Smooth muscle cell of the brain vasculature (primary cell): ENCODE results near the gene STX8.

Source experiments
- DNase-seq: peaks from one replicate; pipeline ENCODE4 v3.0.0-alpha.2; 2012; ENCODE audit warnings: low read depth, low spot score

STX8 gene

DNA sequence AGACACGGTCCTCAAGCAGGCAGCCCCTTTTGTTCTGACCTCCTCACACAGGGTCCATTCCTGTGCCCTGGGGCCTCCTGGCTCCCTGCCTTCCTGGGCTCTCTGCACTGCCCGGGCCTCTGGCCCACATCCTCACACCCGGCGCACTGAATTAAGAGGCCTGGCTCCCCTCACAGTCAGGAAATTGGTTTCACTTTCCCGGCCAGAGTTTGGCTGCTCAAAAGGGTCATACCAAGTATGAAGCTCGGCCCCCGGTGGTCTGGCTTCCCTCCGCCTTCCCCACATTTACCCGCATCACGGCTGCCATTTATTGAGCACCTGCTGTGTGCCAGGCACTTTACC is 334.3 kb downstream of the STX8 start:
- DNase-seq: no peak

GRCh38 chr17:9240659-9241370 is 334.8 kb downstream of the STX8 start:
- DNase-seq: no peak

DNA sequence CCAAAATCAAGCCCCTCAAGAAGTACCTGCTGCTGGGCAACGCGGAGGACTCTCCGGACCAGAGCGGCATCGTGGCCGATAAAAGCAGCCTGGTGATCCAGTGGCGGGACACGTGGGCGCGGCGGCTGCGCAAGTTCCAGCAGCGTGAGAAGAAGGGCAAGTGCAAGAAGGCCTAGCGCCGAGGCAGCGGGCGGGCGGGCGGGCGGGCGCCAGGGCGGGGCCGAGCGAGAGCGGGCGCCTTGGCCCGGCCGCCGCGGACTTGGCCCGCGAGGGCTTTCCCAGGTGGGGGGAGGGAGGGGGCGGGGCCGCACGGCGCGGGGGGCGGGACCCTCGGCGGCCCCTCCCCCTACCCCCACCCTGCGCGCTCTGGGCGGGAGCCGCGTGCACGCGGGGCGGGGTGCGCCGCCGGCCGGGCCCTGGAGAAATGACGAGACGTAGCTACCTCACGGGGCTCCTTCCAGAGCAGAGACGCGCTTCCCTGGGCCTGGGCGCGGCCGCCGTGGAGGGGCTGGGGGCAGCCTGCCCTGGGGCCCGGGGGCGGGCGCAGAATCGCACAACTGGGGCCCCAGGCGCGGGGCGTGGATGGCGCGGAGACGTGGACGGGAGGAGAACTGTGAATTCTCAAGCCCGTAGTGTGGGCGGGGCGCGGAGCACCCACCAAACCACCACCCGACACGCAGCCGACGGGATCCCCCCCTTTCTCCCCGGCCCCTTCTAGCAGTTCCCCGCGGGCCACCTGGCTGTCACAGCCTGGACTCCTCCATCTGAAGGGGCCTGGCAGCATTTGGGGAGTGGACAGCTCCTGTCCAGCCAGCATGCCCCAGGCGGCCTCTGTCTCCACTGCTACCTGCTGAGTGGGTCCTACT is 335.6 kb downstream of the STX8 start:
- no peak for DNase-seq

DNA sequence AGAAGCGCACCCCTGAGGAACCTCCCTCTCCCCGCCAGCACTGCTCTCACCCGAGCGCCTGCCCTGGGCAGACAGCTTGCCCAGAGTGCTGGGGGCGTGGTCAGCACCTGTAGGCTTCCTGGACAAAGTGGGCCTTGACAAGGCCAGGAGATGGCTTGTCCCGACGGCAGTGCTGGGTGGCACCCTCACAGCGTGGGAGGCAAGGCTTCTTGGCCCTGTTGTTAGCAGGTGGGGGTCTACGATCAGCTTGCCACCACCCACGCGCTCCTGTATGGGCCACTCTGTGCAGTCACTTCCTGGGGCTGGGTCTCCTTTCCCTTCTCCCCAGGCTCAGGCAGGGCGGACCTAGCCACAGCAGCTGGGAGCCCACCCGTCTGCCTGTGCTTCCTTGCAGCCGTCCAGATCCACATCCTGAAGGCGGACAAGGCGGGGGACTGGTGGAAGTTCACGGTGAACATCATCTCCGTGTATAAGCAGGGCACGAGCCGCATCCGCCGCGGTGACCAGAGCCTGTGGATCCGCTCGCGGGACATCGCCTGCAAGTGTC is 336.3 kb downstream of the STX8 start:
- no peak for DNase-seq

DNA sequence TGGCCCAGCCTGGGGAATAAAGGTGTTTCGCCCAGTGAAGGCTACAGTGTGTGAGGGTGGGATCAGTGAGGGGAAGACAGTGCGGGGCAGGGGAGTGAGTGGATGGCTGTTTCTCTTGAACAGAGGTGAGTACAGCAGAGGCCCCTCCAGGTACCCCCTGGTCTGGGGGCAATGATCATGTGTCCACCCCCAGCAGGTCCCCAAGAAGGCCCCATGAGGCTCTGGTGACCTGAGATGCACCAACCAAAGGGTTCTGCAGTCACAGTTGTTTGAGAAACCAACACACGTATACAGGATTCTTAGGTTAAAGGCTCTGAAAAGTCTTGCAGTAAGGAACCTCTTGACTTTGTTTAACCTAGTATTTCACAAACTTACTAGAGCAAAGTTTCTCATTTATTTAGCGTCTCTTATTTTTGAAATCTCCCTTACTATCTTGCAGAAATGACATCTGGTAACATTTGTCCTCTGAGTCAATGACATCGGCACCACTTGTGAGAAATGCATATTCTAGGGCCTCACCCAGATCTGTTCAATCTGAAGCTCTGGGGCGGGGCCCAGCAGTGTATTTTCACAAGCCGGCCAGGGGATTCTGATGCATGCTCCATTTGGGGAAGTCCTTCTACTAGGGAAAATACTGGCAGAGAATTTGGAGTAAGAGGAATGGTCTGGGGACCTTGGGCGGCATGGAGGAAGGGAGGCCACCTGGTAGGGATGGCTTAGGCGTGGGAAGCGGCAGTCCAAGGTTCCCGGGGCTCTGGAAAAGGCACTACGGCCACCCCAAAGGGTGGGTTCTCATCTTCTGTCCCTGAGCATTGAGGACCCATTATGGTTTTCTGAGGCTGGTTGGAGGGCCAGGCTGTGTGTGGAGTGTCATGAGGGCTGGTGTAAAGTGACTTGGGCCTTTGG is 337.0 kb downstream of the STX8 start:
- DNase-seq: no peak

- DNase-seq: no peak
Measured at GRCh38 chr17:9237661-9238301, 337.8 kb downstream of the STX8 start.

- DNase-seq: no peak
Measured at GRCh38 chr17:9237053-9237410, 338.6 kb downstream of the STX8 start.

- DNase-seq: no peak
Measured at GRCh38 chr17:9236286-9237052, 339.2 kb downstream of the STX8 start.

DNA sequence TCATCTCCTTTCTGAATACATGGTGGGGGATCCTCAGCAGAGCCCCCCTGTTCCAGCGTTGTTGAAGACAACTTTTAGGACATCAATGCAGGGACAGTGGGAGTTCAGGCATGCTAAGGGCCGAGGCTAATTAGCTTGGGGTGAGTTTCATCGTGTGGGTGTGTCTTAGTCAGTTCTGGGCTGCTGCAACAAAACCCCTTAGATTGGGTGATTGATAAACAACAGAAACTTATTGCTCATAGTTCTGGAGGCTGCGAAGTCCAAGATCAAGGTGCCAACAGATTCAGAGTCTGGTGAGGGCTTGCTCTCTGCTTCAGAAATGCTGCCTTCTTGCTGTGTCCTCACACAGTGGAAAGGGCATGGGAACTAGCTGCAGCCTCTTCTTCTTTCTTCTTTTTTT is 340.3 kb downstream of the STX8 start:
- no peak for DNase-seq

- no peak for DNase-seq
Measured at GRCh38 chr17:9234389-9234945, 341.2 kb downstream of the STX8 start.

DNA sequence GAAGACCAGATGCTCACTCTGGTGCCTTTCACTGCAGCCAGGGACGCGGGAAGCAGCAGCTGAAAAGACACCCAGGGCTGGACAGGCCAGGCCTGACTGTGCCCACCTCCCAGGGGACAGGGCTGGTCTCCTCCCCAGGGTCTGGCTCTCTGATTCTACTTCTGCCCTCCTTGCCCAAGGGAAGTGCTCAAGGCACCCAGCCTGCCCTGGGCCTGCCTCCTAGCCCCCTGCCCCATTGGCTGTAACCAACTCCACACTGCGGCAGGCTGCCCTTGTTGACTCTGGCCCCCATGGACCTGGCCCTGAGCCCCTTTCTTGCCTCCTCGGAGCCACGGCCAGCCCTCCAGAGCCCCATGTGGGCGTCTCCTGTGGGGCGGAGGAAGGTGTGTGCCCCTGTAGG is 341.9 kb downstream of the STX8 start:
- no peak for DNase-seq

GRCh38 chr17:9233271-9233599 is 342.4 kb downstream of the STX8 start:
- DNase-seq: no peak

GRCh38 chr17:9232591-9233270 is 342.9 kb downstream of the STX8 start:
- no peak for DNase-seq

DNA sequence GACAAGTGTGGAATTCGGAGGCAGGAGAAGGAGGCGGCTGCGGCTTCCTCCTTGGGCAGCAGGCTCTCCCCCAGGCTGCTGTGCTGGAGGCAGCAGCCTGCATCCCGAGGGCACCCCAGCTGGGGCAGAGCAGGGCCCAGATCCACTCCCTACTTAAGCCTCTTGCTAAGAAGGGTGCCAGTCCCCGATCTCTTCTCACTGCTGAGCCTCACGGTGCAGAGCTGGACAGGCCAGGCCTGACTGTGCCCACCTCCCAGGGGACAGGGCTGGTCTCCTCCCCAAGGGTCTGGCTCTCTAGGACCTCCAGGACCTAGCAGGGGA is 343.5 kb downstream of the STX8 start:
- DNase-seq: no peak

GRCh38 chr17:9231449-9232154 is 344.0 kb downstream of the STX8 start:
- no peak for DNase-seq

DNA sequence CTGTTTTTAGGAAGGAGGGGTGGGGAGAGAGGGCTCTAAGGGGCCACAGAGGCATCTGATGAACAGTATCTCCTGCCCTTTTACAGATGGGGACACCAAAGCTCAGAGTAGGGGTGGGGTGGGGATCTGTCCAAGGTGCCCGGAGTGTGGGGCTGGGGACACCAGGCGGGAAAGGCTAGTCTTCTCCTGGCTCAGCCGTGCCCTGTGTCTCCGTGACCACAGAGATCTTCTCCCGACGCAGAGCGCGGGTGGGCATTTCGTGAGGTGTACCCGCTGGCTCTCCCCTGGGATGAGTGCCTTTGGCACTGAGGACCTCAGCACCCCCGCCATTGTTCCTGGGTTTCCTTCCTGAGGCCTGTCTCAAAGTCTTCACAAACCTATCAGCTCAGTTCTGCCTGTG is 344.8 kb downstream of the STX8 start:
- no peak for DNase-seq

DNA sequence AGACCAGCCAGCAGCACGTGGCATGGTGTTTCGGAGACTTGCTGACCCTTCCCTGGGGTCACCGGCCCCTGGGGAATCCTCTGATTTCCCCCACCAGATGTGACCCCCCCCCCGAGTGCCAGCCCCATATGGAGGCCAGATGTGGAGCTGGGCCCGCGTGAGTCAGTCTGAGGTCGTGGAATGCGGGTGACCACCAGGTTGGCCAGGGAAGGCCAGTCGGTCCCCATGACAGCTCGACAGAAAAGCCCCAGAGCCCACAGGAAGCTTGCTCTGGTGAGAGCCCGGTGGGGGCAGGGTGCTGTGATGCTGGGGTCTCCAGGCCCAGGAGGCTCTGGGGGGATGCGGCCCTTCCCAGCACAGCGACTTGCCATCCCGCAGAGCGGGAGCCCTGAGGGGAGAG is 345.3 kb downstream of the STX8 start:
- DNase-seq: no peak

GRCh38 chr17:9229826-9230201 is 345.8 kb downstream of the STX8 start:
- DNase-seq: no peak

- no peak for DNase-seq
Measured at GRCh38 chr17:9229160-9229825, 346.3 kb downstream of the STX8 start.
